Suppressor macrophage (primary cell): ENCODE results near the gene POLA1.

Experiments used
- DNase-seq, 4 experiments: peaks; one replicate each; pipeline ENCODE4 v3.0.0-alpha.2; 2020 to 2022

The POLA1 gene

DNA sequence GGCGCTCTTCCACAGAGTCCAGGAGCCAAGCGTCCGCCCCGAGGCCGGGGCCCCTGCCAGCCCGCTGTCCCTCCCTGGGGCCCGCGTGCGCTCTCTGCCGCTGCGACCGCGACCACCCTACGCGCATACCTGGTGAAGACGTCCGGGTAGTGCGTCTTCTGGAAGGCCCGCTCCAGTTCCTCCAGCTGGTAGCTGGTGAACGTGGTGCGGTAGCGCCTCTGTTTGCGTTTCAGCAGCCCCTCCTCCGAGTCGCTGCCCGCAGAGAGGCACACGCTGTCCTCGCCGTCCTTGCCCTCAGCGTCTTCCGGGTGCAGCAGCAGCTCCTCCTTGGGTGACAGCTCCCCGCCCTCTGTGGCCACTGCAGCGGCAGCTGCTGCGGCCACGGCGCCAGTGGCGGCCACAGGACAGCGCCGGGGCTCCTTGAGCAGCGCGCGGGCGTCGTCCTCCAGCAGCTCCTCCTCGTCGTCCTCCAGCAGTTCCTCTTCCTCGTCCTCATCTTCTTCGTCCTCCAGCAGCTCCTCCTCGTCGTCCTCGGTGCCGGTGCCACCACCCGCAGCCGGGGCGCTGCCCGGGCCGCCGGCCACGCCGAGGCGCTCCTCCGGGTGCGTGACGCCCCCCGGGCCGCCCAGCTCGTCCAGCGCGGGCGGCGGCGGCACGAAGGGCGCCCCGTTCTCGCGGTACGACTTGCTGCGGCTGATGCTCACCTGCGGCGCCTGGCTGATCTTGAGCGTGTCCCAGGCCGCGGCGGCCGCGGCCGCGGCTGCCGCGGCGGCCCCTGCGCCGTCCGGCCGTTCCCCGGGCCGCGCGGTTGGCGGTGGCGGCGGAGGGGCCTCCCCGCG, 319.3 kb downstream of the POLA1 start:
- DNase-seq: peak in 3 of 4 experiments; percentile 22 to 58 (median 49)

- no peak for DNase-seq
Observed at GRCh38 chrX:25013632-25014365, 320.1 kb downstream of the POLA1 start.

- no peak for DNase-seq
Observed at GRCh38 chrX:25014366-25014838, 320.7 kb downstream of the POLA1 start.

- DNase-seq: peak; percentile 25 to 63 (median 50)
Observed at GRCh38 chrX:25015486-25016360, 322.0 kb downstream of the POLA1 start, which contains the start of gene ARX. TSS of gene ARX (minus strand) at chrX:25015965. CDS start at chrX:25015737, 228 bp downstream.

- no peak for DNase-seq
Observed at GRCh38 chrX:25016361-25016671, 322.6 kb downstream of the POLA1 start.

DNA sequence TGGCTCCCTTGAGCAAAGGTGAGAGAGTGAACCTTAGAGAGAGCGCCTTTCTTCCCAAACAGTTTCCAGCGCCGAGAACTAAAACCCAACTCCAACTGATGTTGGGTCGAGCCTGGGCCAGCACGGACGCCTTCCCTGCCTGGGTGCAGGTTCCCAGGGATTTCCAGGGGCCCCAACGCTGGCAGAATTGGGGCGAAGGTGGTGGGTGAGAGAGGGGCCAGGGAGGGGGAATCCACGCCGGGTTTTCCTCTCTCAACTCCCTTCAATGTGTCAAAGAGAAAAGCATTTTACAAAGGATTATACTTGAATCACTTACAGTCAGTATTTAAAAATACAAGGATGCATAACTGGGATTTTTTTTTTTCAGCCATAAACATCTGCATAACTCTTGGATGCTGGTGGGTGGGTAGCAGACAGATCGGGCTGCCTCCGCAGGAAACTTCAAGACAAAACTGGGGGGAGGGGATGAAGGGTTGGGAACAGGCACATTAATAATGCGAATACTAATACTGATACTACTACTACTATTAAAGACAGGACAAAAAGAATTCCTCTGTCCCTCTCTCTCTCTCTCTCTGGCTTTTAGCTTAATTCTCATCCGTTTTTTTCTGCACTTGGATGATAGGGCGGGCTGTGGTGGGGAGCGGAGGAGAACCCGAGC, 323.4 kb downstream of the POLA1 start:
- no peak for DNase-seq

DNA sequence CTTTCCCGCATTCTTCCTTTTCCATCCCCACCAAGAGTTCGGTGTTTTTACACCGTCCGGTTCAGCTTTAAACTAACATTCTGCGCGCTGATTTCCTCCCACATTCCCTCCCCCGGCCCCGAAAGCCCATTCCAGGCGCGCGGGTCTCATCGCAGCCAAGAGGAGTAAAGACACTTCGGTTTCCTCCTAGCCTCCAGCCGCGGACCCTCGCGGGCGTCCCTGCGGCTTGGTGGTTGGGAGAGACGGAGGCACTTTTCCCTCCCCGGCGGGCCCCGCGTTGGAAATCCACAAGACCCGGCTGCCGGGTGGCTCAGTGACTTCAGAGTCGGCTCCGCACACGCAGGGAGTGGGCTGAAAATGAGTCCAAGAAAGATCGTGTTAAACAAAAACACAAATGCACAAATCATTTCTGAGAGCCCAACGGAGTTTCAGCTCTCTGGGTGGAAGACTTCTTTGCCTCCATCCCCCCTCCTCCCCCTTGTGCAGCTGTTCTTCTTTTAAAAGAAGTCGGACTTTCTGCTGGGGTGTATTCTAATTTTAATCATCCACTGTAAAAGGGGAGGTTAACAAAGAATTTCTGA, 324.0 kb downstream of the POLA1 start:
- no peak for DNase-seq

GRCh38 chrX:25018682-25019081, 325.0 kb downstream of the POLA1 start:
- DNase-seq: no peak

DNA sequence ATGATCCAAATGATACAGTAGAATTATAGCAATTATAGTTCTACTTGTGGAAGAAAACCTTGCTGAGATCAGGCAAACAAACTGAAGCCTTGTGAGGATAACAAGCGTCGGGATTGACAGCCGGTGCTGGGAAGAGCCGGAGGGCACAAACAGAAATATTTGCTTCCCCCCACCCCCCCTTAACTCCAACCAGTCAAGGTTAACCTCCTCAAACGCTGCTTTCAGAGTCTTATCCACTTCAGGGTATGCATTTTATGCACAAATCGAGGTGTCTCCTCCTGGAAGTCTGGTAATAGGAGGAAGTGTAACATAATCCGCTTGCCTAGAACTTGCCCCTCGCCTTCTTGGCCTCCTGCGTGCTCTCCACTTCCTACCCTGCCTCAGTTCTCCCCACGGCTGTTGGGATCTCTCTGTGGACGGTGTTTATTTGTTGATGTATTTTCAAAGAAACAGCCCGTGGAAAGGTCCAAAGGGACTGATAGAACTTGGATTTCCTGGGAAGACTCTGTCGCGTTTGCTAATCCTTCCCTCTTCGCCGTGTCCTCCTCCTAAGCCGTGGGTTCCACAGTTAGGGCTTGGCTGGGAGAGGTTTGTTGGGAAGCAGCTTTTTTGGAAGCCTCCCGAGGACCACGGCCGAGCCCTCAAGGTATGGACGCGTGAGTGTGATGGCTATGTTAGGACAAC, 326.1 kb downstream of the POLA1 start:
- DNase-seq: no peak

DNA sequence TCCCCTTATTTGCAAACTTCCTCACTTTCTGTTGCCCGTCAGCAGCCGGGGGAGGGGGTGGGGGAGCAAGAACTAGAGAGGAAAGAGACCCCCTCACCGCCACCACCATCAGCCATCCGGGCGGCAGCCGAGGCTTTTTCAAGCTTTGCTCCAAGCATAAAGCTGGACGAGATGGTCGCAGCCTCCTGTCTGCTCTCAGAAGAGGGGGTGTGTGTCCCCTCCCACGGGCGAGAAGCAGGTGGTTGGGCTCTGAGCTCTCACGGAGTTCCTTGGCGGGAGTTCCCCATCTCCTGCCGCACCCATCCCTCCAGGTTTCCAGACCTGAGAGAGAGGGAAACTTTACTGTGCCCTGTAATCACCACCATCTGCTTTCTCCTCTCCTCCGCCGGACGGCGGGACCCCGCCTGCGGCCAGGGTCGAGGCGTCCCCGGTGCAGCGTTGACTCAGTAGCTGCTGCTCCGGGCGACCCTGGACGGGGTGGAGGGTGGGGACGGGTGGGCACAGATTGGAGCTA, 326.7 kb downstream of the POLA1 start:
- DNase-seq: no peak

GRCh38 chrX:25020905-25021449, 327.3 kb downstream of the POLA1 start:
- DNase-seq: peak; percentile 8 to 53 (median 26)

- DNase-seq: no peak
Observed at GRCh38 chrX:25022499-25023325, 329.0 kb downstream of the POLA1 start.

GRCh38 chrX:25023908-25024307, 330.2 kb downstream of the POLA1 start:
- DNase-seq: no peak

GRCh38 chrX:25025615-25026014, 331.9 kb downstream of the POLA1 start:
- DNase-seq: no peak

DNA sequence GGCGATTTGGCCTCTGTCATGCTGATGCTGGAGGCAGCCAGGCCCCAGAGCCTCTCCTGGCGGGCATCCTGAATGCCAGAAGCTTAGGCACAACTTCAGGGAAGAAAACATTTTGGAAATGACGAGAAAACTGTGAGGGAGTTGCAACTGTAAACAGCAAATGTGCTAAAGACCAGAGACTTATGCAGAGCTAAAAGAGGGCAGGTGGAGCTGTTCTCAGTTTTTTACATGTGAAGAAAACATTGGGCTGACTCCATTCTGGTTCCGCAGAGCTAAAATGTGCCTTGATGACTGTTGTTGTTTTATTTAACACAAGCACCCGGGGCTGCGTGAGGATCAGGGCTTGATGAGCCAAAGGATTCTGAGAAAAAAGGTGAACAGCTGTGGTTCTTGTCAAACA, 332.9 kb downstream of the POLA1 start:
- DNase-seq: no peak

DNA sequence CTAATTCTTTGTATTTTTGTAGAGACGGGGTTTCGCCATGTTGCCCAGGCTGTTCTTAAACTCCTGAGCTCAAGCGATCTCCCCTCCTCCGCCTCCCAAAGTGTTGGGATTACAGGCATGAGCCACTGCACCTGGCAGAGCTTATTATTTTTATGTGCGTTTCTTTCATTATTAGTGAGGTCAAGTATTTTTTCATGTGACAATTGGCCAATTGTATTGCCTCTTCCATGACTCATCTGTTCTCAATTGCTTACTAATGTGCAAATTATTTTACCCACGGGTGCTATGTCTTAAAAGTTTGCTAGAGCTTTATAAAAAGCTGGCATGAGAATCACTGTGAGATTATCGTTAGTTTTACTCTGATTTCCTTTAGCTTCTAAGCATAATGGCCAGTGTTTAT, 335.0 kb downstream of the POLA1 start:
- no peak for DNase-seq

- no peak for DNase-seq
Observed at GRCh38 chrX:25029288-25029825, 335.6 kb downstream of the POLA1 start.

GRCh38 chrX:25034889-25035288, 341.2 kb downstream of the POLA1 start:
- DNase-seq: peak in 1 of 4 experiments; percentile 11

- no peak for DNase-seq
Observed at GRCh38 chrX:25039036-25039435, 345.3 kb downstream of the POLA1 start.
